ENCODE data around the gene CDH23.

CDH23 gene

DNA sequence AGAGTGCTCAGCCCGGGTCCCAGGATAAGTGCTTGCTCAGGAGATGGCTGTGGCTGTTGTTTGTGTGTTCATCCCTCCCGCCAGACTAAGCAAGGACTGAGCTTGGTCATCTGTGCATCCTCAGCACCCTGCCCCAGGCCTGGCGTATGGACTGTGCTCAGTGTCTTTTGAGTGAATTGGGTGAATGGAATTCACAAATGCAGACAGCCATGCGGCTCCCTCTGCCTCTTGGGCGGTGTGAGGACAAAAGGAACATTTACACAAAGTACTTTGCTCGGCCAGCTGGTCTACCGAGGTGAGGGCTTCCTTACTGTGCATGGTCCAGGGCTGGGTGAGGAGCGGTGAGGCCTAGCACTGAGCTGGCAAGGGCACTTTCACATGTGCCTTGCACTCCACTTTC, 120.2 kb downstream of the CDH23 start:
- DNase-seq (ENCODE audit: low read depth, low spot score), result no peak

DNA sequence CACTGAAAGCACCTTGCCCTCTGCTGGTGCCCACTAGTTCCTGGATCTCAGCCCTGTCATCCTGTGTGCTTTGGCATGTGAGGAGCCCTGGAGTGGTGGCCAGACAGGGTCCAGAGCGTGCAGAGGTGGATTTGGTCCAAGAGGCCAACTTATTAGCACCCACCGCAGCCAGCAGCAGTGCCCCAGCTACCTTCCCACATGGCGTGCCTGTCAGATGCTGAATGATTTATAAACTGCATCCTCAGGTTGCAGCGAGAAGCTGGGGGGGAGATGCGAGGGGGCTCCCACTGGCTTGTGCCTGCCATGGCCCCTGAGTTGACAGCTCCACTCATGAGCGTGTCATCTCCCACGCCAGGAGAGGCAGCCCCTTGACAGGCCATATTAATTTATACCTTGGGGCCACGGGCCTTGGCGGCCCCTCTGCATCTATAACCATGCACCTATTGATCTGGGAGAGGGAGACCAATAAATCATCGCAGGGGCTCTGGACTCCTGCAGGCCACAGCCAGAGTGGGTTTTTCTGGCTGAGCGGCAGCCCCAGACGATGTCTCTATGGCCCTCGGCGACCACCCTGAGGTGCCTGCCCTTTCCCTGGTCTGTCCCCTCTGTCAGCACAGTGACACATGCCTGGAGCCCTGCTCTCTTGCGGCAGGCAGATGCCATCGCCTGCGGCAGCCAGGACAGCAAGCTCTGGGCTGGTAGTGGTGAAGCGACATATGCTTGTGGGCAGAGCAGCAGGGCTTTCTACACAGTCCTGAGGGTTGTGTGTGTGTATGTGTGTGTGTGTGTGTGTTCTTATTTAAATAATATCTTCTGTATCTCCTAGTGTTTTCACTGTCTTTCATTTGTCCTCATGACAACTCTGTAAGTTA, 120.8 kb downstream of the CDH23 start:
- DNase-seq (ENCODE audit: low read depth, low spot score), result no peak

DNA sequence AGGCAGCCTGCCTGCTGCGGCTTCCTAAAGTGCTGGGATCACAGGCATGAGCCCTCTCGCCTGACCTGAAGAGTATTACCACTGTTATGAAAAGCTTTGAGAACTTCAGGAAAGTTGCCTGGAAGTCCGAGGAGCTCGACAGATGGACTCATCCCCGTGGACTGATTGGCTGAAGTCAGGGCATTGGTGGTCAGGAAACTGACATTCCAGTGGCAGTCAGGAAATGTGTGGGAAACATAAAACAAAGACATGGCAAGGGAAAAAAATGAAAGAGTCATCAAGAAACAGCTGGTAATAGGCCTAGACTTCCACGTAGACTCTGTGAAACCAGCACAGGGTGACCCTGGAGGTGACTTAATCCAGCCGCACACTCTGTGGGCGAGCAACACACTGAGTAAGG, 123.3 kb downstream of the CDH23 start:
- DNase-seq (ENCODE audit: low read depth, low spot score), result no peak

DNA sequence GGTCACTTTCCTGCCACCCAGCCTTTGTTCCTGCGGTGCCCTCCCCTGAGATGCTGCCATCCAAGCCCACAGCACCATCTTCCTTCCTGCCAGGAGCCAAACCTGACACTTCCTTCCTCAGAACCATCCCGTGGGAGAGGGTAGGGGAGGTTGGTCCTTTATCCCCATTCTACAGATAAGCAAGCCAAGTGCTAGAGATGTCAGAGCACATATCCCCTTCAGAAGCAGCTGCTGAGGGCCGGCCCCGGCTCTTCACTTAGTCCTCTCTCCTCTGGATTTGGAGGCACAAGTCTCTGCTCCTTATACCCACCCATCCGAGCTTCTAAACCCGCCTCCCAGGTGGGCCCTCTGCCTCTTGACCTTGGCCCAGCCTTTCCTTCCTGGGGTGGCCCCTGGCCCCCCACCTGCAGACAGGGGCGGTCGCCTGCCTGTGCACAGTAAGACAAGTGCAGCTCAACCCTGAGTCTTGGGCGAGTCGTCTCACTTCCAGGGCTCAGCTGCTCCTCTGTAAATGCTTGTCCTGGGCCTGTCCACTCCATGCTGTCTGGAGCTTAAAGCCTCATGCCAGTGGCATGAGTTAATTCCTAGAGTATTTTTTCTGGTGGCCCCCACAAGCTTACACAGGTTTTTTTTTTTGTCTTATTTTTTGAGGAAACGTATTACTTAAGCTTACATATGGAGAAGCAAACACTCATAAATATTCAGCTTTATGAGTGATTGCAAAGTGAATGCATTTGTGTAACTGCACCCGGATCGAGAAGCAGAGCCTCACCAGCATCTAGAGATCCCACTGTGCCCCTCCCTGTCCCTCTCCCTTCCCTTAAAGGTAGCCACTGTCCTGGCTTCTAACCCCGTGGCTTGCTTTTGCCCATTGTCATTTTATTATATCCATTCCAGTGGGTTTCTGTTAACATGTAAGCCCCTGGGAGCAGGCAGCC, 125.1 kb downstream of the CDH23 start:
- DNase-seq (ENCODE audit: low read depth, low spot score), result no peak

GRCh38 chr10:71522442-71523144, 125.9 kb downstream of the CDH23 start:
- no peak for DNase-seq (ENCODE audit: low read depth, low spot score)

DNA sequence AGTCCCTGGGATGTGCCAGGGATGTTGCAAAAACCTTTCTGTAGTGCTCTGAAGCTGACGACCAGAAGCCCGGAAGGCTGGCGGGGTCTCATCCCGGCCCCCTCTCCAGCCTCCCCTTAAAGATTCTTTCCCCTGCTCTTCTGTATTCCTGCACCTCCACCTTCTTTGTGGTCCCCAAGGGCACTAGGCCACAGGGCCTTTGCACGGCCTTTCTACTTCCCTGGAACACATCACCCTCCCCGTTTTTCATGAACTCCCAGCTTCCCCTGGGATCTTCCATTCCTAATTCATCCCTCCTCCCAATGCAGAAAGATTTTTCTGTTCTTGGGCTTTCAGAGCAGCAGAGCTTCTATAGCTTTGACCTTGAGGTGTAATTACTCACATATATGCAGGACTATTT, 127.0 kb downstream of the CDH23 start:
- DNase-seq (ENCODE audit: low read depth, low spot score), result no peak

GRCh38 chr10:71525092-71525491, 128.4 kb downstream of the CDH23 start:
- DNase-seq (ENCODE audit: low read depth, low spot score), result no peak

- no peak for DNase-seq (ENCODE audit: low read depth, low spot score)
Measured at GRCh38 chr10:71525721-71526120, 129.0 kb downstream of the CDH23 start.

- no peak for DNase-seq (ENCODE audit: low read depth, low spot score)
Measured at GRCh38 chr10:71526653-71527052, 129.9 kb downstream of the CDH23 start.

GRCh38 chr10:71527135-71527534, 130.4 kb downstream of the CDH23 start:
- no peak for DNase-seq (ENCODE audit: low read depth, low spot score)

- DNase-seq (ENCODE audit: low read depth, low spot score), result no peak
Measured at GRCh38 chr10:71528371-71529206, 131.9 kb downstream of the CDH23 start.

DNA sequence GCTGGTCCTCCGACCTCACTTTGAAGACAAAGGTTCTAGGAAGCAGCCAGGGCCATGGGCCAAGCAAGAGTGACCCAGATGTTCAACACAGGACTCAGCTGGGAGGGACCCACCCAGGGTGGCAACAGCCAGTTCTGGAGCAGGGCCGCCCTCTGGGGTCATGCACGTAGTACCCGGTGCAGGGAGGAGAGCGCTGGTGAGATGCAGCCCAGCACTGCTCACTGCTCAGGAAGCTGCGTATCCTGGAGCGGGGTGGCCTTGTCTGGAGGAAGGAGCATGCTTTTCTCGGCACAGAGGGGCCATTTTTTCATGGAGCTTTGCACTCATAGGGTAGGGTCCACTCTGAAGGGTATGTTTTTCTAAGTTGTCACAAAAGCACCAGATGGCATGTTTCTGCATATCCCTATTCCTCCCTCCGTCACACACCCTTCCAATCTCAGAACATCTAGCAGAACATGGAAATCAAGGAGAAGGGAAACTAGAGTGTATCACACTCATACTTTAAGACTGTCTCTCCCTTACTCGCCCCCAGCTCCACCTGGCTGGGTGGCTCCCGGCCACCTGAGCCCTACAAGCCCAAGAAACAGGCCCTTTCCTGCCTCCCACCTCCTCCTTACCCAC, 132.6 kb downstream of the CDH23 start:
- DNase-seq (ENCODE audit: low read depth, low spot score), result no peak

DNA sequence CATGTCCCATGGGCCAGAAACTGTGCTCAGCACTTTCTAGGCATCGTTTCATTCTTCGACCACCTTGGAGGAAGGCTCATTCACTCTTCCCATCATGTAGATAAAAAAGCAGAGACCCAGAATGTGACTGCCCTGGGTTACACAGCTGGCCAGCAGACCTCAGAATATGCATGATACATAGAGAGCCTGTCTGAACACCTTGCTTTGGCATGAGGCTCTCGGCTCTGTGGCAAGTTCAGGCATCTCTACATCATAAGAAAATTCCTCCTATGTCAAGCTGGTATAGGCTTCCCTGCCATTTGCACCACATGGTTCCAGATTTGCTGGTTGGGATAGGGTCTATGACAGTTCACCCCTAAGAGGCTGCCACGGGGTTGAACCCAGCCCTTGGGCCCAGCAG, 134.1 kb downstream of the CDH23 start:
- no peak for DNase-seq (ENCODE audit: low read depth, low spot score)

- DNase-seq (ENCODE audit: low read depth, low spot score), result no peak
Measured at GRCh38 chr10:71531485-71532446, 135.0 kb downstream of the CDH23 start.

DNA sequence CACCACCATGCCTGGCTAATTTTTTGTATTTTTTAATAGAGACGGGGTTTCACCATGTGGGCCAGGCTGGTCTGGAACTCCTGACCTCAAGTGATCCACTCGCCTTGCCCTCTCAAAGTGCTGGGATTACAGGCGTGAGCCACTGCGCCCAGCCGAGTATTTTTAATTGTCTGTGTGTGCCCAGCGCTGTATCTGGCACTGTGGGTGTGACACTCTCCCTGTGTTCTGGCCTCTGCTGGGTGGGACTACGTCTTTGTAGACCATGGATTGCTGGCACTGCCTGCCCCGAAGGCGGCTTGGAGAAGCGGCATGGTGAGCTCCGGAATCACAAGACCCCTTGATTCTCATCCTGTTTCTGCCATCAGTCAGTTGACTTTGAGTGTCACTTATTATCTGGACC, 136.2 kb downstream of the CDH23 start:
- no peak for DNase-seq (ENCODE audit: low read depth, low spot score)

DNA sequence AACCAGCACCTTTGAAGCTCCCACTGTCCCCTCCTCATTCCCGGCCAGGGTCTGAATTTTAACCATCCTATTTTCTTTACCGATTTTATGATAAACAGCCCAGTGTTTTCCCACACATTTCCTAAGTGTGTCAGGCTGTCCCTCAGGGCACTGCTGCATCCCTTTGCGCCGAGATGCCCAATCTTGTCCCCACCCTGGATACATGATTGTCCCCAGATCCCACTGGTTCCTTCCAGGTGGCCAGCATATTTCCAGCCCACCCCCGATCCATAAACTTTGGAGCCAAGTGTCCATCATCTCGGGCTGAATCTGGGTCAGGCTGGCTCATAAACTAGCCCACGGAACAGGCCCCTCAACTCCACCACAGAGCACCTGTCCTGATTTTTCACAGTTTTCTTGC, 137.2 kb downstream of the CDH23 start:
- no peak for DNase-seq (ENCODE audit: low read depth, low spot score)

DNA sequence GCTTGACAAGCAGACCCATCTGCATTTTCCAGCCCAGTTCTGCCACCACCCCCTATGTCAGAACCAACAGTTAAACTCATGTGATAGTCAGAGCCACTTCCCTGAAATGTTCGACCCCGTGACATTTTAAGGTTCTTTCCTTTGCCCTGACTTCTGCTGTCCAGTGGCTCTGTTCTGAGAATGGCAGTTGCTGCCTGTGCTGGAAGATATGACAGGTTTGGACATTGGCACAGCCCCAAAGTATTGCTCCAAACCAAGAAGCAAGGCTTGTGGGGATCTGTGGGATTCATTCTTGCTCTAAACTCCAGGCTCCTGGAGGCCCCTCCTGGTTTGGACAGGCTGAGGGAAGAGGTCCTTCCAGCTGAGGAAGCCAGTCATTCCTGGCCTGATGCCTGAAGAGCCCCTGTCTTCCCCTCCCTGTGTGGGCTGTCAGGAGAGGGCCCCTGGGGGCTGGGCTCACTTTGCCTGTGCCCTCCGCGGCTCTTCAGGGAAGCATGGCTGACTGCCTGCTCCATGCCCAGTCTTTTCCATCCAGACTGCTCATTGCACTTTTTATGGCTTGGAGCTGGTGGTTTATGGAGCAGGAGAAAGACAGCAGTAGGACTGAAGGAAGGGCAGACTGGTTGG, 138.0 kb downstream of the CDH23 start:
- DNase-seq (ENCODE audit: low read depth, low spot score), result no peak

- DNase-seq (ENCODE audit: low read depth, low spot score), result no peak
Measured at GRCh38 chr10:71536332-71536731, 139.6 kb downstream of the CDH23 start.

- DNase-seq (ENCODE audit: low read depth, low spot score), result no peak
Measured at GRCh38 chr10:71537125-71537524, 140.4 kb downstream of the CDH23 start.
